Body of pancreas (tissue), 4 donors: ENCODE results near the gene PRR36.

Experiments
- CTCF ChIP-seq, 7 experiments: fragments of 450-650 bp in 4 of 7; fragments of 200-600 bp in 3 of 7; sonication (generic) in 3 of 7; IDR thresholded peaks; one replicate each; pipeline ENCODE4 v1.5.1; 2016 to 2019; ENCODE audit warnings: antibody characterized with exemption in 7 of 7
- POLR2A ChIP-seq, 3 donors: fragments of 450-650 bp; IDR thresholded peaks; one replicate each; pipeline ENCODE4 v1.6.1; 2016; ENCODE audit warnings: antibody characterized with exemption in 3 of 3, mild to moderate bottlenecking in 2 of 3

GRCh38 chr19:7858109-7858770 lies 15.9 kb downstream of the PRR36 start:
- TF ChIP-seq CTCF (IDR thresholded peaks at IDR 0.05) = no peak
- no peak for TF ChIP-seq POLR2A (IDR thresholded peaks at IDR 0.05)
